Left lung (tissue), 10 donors: ENCODE data around the gene MRM1. TPM values are rescaled to one million over a fixed set of nuclear protein-coding genes. Genes with fewer than 3 reads are reported as not detected.

Experiments
- ATAC-seq: fragments of 200-7000 bp; cut with Tn5 transposase; one replicate; pipeline ENCODE4 v1.9.1; 2020; ENCODE audit warnings: moderate library complexity
- DNase-seq, 4 donors: peaks; one replicate each; pipeline ENCODE4 v3.0.0-alpha.2; 2013 to 2020
- H3K27ac ChIP-seq, 2 donors: fragments of 200-600 bp; sonication (generic) in 1 of 2; one replicate each; pipeline versions ENCODE4 v1.5.0 to v1.8.0; 2020 to 2021
- H3K27me3 ChIP-seq, 2 donors: fragments of 200-600 bp; sonication (generic) in 1 of 2; one replicate each; pipeline versions ENCODE4 v1.5.0 to v1.8.0; 2020 to 2021
- H3K36me3 ChIP-seq, 2 donors: fragments of 200-600 bp; sonication (generic) in 1 of 2; one replicate each; pipeline versions ENCODE4 v1.5.0 to v1.8.0; 2020 to 2021
- H3K4me1 ChIP-seq, 2 donors: fragments of 200-600 bp; one replicate each; pipeline ENCODE4 v1.8.0; 2021
- H3K4me3 ChIP-seq, 2 donors: fragments of 200-600 bp; sonication (generic) in 1 of 2; one replicate each; pipeline versions ENCODE4 v1.5.0 to v1.8.0; 2020 to 2021; ENCODE audit warnings: mild to moderate bottlenecking in 1 of 2
- H3K9me3 ChIP-seq, 2 donors: fragments of 200-600 bp; sonication (generic) in 1 of 2; one replicate each; pipeline versions ENCODE4 v1.5.0 to v1.8.0; 2020 to 2021
- CTCF ChIP-seq, 2 donors: fragments of 200-600 bp; sonication (generic) in 1 of 2; IDR thresholded peaks; one replicate each; pipeline versions ENCODE4 v1.5.0 to v1.8.0; 2021; ENCODE audit warnings: antibody characterized with exemption in 2 of 2
- intact Hi-C, 2 donors: fragments of 100-400 bp; cut with DNase I; formaldehyde crosslinking; loops; one replicate each; pipeline versions ENCODE4 v1.11.2 to v1.14.2; 2022
- polyA plus RNA-seq, 6 donors: library from polyadenylated mRNA; unstranded; fragments of 120-200 nt; gene quantifications; one replicate each; pipeline ENCODE4 v1.2.1, GENCODE V29; 2013; ENCODE audit not compliant: insufficient read length in 6 of 6
- total RNA-seq, 2 donors: library from RNA; stranded (reverse); fragmentation: NEBNext Ultra II Directional; extraction: Animal tissue kit (Norgen Biotek cat#: 25700); gene quantifications; one replicate each; pipeline ENCODE4 v1.2.1, GENCODE V29; 2021
- donor health status: DM: no; HTN: yes; CAD: no.
- donor health status: DM: no; HTN: no; CAD: no.

The MRM1 gene
- total and polyA plus RNA-seq, 8 donors: 3.1 to 6.4 (median 4.8) TPM

- no peaks in the 10 kb centered on the region for H3K36me3 ChIP-seq
- H3K9me3 ChIP-seq: no peaks in the 10 kb centered on the region
- H3K4me3 ChIP-seq: no peak overlapping the region
- DNase-seq (no peak), ATAC-seq (no peak)
- H3K27ac ChIP-seq: no peak overlapping the region
- intact Hi-C loops: no loop called here
- TF ChIP-seq CTCF (IDR thresholded peaks at IDR 0.05): no peak
- H3K4me1 ChIP-seq: peaks cover 0 to 13% of the 10 kb centered on the region in 2 donors
- H3K27me3 ChIP-seq: peaks cover 0 to 44% of the 10 kb centered on the region in 2 donors
These were observed 10.9 kb downstream of the MRM1 start for GRCh38 chr17:36612323-36612722.

GRCh38 chr17:36613155-36613554 lies 11.8 kb downstream of the MRM1 start:
- ATAC-seq (no peak), DNase-seq (no peak)
- Histone ChIP-seq H3K4me3 (no peak overlapping the region), H3K27ac (no peak overlapping the region), H3K9me3 (no peaks in the 10 kb centered on the region), H3K27me3 (peaks cover 0 to 52% of the 10 kb centered on the region in 2 donors), H3K36me3 (no peaks in the 10 kb centered on the region), H3K4me1 (peaks cover 0 to 12% of the 10 kb centered on the region in 2 donors)
- intact Hi-C loops: no loop called here
- TF ChIP-seq CTCF (IDR thresholded peaks at IDR 0.05): no peak

- ATAC-seq: no peak
- no peak overlapping the region for H3K4me3 ChIP-seq
- no peak for DNase-seq
- H3K36me3 ChIP-seq: no peaks in the 10 kb centered on the region
- intact Hi-C loops: no loop called here
- H3K4me1 ChIP-seq: peaks cover 0 to 2% of the 10 kb centered on the region in 2 donors
- no peaks in the 10 kb centered on the region for H3K9me3 ChIP-seq
- no peak for TF ChIP-seq CTCF (IDR thresholded peaks at IDR 0.05)
- no peak overlapping the region for H3K27ac ChIP-seq
- peaks cover 0 to 56% of the 10 kb centered on the region in 2 donors for H3K27me3 ChIP-seq
These were observed 12.7 kb downstream of the MRM1 start for GRCh38 chr17:36614081-36614480.

GRCh38 chr17:36614933-36615332 lies 13.6 kb downstream of the MRM1 start:
- peaks cover 0 to 56% of the 10 kb centered on the region in 2 donors for H3K27me3 ChIP-seq
- intact Hi-C loops: no loop called here
- H3K4me3 ChIP-seq: no peak overlapping the region
- no peak for ATAC-seq
- no peaks in the 10 kb centered on the region for H3K9me3 ChIP-seq
- no peaks in the 10 kb centered on the region for H3K36me3 ChIP-seq
- DNase-seq: no peak
- H3K27ac ChIP-seq: no peak overlapping the region
- TF ChIP-seq CTCF (IDR thresholded peaks at IDR 0.05): no peak
- no peaks in the 10 kb centered on the region for H3K4me1 ChIP-seq

GRCh38 chr17:36616061-36617029 lies 15.0 kb downstream of the MRM1 start:
- no peak for TF ChIP-seq CTCF (IDR thresholded peaks at IDR 0.05)
- Histone ChIP-seq H3K27ac (no peak overlapping the region), H3K4me3 (no peak overlapping the region), H3K9me3 (no peaks in the 10 kb centered on the region), H3K36me3 (no peaks in the 10 kb centered on the region), H3K27me3 (peaks cover 0 to 56% of the 10 kb centered on the region in 2 donors), H3K4me1 (no peaks in the 10 kb centered on the region)
- ATAC-seq: no peak
- intact Hi-C loops: no loop called here
- no peak for DNase-seq
